Coronary artery (tissue), 2 donors: ENCODE measurements around the gene NBL1.

Source experiments
- DNase-seq: peaks from one replicate; pipeline ENCODE4 v3.0.0-alpha.2; 2017; ENCODE audit warnings: low spot score
- H3K27ac ChIP-seq, 2 donors: fragments of 200-600 bp; sonication (generic); one replicate each; pipeline ENCODE4 v1.5.1; 2016 to 2019
- H3K4me3 ChIP-seq: fragments of 200-600 bp; sonication (generic); 2 replicates; pipeline ENCODE4 v1.5.1; 2016; ENCODE audit warnings: mild to moderate bottlenecking, moderate library complexity
- TF ChIP-seq, protein P1 (sequence below): fragments of 200-600 bp; sonication (generic); IDR thresholded peaks from one replicate; pipeline ENCODE4 v1.5.1; 2019; ENCODE audit warnings: antibody characterized with exemption

The NBL1 gene

DNA sequence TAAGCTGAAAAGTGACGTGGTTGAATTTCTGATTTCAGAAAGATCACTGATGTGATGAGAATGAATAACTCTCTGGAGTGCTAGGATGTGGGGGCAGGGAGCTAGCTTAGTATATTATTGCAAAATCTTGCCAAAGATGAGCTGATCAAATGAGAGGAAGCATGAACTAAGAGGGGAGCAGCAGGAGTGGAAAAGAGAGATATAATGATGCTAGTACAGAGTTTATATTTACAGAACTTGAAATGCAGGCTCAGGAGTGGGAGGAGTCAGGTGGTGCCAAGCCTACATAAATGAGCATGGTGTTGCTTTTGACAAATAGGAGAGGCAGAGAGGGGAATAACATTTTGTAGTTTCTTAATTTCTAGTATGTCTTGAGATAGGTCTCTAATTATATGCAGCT is 38.1 kb upstream of the NBL1 start:
- Histone ChIP-seq H3K27ac (peak overlapping the region in 1 of 2 donors; percentile 4), H3K4me3 (no peak overlapping the region)
- DNase-seq = no peak
- TF ChIP-seq, protein P1, sequence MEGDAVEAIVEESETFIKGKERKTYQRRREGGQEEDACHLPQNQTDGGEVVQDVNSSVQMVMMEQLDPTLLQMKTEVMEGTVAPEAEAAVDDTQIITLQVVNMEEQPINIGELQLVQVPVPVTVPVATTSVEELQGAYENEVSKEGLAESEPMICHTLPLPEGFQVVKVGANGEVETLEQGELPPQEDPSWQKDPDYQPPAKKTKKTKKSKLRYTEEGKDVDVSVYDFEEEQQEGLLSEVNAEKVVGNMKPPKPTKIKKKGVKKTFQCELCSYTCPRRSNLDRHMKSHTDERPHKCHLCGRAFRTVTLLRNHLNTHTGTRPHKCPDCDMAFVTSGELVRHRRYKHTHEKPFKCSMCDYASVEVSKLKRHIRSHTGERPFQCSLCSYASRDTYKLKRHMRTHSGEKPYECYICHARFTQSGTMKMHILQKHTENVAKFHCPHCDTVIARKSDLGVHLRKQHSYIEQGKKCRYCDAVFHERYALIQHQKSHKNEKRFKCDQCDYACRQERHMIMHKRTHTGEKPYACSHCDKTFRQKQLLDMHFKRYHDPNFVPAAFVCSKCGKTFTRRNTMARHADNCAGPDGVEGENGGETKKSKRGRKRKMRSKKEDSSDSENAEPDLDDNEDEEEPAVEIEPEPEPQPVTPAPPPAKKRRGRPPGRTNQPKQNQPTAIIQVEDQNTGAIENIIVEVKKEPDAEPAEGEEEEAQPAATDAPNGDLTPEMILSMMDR = no peak

DNA sequence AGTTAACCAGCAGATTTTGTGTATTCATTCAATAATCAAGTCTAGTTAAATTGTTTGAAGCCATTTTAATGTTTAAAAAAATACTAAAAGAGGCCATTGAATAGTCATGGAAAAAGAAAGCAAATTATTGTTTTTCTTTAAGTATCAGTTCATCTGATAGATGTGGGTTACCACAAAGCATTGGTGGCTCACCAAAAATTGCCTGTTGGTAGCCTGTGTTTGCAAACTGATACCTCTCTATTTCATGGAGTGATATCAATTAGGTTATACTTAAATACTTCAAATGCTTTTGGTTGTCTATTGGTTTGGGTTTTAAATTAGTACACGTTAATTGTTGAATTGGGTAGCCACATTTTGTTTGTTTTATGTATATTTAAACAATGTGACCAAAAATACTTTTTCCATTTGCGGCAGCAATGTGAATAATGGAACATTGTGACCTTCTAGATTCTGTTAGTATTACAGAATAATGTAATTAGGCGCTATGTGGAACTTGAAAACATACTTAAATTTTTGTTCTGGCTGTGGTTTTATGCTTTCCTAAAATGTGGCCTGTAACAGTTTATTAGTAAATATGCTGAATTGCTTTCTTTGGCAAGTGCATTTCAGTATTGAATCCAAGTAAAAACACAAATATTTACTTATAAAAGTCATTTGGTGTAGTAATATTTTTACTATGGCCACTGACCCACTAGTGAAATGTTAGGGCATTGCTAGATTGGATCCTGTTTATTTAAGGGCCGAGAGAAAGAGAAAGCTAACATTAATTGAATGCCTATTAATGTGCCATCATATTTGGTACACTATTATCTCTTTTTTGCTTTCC is 37.1 kb upstream of the NBL1 start:
- peak overlapping the region; percentile 28 to 41 for H3K27ac ChIP-seq
- no peak for DNase-seq
- H3K4me3 ChIP-seq = peak overlapping the region; percentile 4
- TF ChIP-seq, protein P1 = no peak

DNA sequence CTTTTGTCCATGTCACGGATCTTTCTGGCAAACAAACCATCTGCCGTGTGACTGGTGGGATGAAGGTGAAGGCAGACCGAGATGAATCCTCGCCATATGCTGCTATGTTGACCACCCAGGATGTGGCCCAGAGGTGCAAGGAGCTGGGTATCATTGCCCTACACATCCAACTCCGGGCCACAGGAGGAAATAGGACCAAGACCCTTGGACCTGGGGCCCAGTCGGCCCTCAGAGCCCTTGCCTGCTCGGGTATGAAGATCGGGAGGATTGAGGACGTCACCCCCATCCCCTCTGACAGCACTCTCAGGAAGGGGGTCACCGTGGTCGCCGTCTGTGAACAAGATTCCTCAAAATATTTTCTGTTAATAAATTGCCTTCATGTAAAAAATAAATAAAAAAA is 35.9 kb upstream of the NBL1 start:
- TF ChIP-seq, protein P1 = no peak
- H3K4me3 ChIP-seq = no peak overlapping the region
- H3K27ac ChIP-seq = peak overlapping the region in 1 of 2 donors; percentile 31
- no peak for DNase-seq

DNA sequence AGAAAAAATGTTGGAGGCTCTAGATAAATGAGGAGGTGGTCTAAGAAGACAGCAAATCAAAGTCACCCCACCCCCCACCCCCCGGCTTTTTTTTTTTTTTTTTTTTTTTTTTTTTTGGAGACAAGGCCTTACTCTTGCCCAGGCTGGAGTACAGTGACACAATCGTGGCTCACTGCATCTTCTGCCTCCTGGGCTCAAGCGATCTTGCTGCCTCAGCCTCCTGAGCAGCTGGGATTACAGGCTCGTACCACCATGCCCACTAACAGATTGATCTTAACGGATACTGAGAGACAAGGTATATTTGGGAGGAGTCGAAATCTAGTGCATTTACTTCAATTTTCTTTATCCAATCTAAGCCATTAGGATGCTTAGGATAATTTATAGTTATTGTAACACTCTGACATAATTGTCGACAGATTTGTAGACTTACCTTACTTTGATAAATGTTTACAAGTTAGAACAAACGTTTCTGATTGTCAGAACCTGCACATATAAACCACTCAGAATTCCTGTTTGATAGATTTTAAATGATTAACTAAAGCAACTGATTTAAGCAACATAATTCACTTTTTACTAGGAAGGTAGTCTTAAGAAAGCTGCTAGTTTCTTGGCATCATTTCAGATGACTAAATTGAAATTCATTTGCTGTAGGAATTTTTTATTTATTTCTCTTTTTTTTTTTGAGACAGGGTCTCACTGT is 33.7 kb upstream of the NBL1 start:
- H3K27ac ChIP-seq = no peak overlapping the region
- TF ChIP-seq, protein P1 = no peak
- no peak overlapping the region for H3K4me3 ChIP-seq
- DNase-seq = no peak

- no peak overlapping the region for H3K4me3 ChIP-seq
- no peak overlapping the region for H3K27ac ChIP-seq
- TF ChIP-seq, protein P1 = no peak
- no peak for DNase-seq
Measured at GRCh38 chr1:19612530-19612929, 31.6 kb upstream of the NBL1 start.

GRCh38 chr1:19613171-19613703 is 30.9 kb upstream of the NBL1 start:
- TF ChIP-seq, protein P1 = no peak
- no peak overlapping the region for H3K4me3 ChIP-seq
- no peak for DNase-seq
- no peak overlapping the region for H3K27ac ChIP-seq
